ENCODE data around the gene POLR2E. TPM values are rescaled to one million over a fixed set of nuclear protein-coding genes. Genes with fewer than 3 reads are reported as not detected.

The POLR2E gene
- total and polyA plus RNA-seq, 2 of the 8 experiments (the other 6 are each of a cell fraction or from before 2014, with no cell fraction given) = 281 to 381 TPM

Other genes with a start within 250 kb of the POLR2E start
- gene ELANE, start 243.1 kb downstream of the POLR2E start, total RNA-seq (2021; fragmentation: NEBNext Ultra II Directional; extraction: Animal tissue kit (Norgen Biotek cat#: 25700)) = not detected in 2 replicates
- gene ELANE, start 243.1 kb downstream of the POLR2E start, polyA plus RNA-seq (2011; rRNA removed) = not detected in 2 replicates
- gene CFD, start 235.7 kb downstream of the POLR2E start, total RNA-seq (2021; fragmentation: NEBNext Ultra II Directional; extraction: Animal tissue kit (Norgen Biotek cat#: 25700)) = 1.7 TPM in 2 replicates
- gene CFD, start 235.7 kb downstream of the POLR2E start, polyA plus RNA-seq (2011; rRNA removed) = 2.8 and 4.6 TPM in 2 replicates
- gene MED16, start 202.2 kb downstream of the POLR2E start, total RNA-seq (2021; fragmentation: NEBNext Ultra II Directional; extraction: Animal tissue kit (Norgen Biotek cat#: 25700)) = 51.0 and 55.9 TPM in 2 replicates
- 67.2 and 134 TPM in 2 replicates for gene MED16, start 202.2 kb downstream of the POLR2E start, polyA plus RNA-seq (2011; rRNA removed)
- gene RNU6-9, start 201.9 kb downstream of the POLR2E start, total RNA-seq (2021; fragmentation: NEBNext Ultra II Directional; extraction: Animal tissue kit (Norgen Biotek cat#: 25700)) = not detected in 2 replicates
- gene RNU6-9, start 201.9 kb downstream of the POLR2E start, polyA plus RNA-seq (2011; rRNA removed) = not detected in 2 replicates
- gene R3HDM4, start 182.2 kb downstream of the POLR2E start, total RNA-seq (2021; fragmentation: NEBNext Ultra II Directional; extraction: Animal tissue kit (Norgen Biotek cat#: 25700)) = 76.1 and 76.8 TPM in 2 replicates
- gene R3HDM4, start 182.2 kb downstream of the POLR2E start, polyA plus RNA-seq (2011; rRNA removed) = 102 and 151 TPM in 2 replicates
- 2.3 and 2.6 TPM in 2 replicates for gene KISS1R, start 178.0 kb downstream of the POLR2E start, total RNA-seq (2021; fragmentation: NEBNext Ultra II Directional; extraction: Animal tissue kit (Norgen Biotek cat#: 25700))
- gene KISS1R, start 178.0 kb downstream of the POLR2E start, polyA plus RNA-seq (2011; rRNA removed) = 2.7 and 5.1 TPM in 2 replicates
- 77.4 and 78.4 TPM in 2 replicates for gene ARID3A, start 169.3 kb downstream of the POLR2E start, total RNA-seq (2021; fragmentation: NEBNext Ultra II Directional; extraction: Animal tissue kit (Norgen Biotek cat#: 25700))
- gene ARID3A, start 169.3 kb downstream of the POLR2E start, polyA plus RNA-seq (2011; rRNA removed) = 40.5 and 59.3 TPM in 2 replicates
- gene WDR18, start 111.0 kb downstream of the POLR2E start, total RNA-seq (2021; fragmentation: NEBNext Ultra II Directional; extraction: Animal tissue kit (Norgen Biotek cat#: 25700)) = 87.7 and 90.1 TPM in 2 replicates
- gene WDR18, start 111.0 kb downstream of the POLR2E start, polyA plus RNA-seq (2011; rRNA removed) = 177 and 264 TPM in 2 replicates
- gene GRIN3B, start 95.0 kb downstream of the POLR2E start, total RNA-seq (2021; fragmentation: NEBNext Ultra II Directional; extraction: Animal tissue kit (Norgen Biotek cat#: 25700)) = 0.45 and 0.63 TPM in 2 replicates
- 1.0 and 2.0 TPM in 2 replicates for gene GRIN3B, start 95.0 kb downstream of the POLR2E start, polyA plus RNA-seq (2011; rRNA removed)
- 140 and 142 TPM in 2 replicates for gene TMEM259, start 74.3 kb downstream of the POLR2E start, total RNA-seq (2021; fragmentation: NEBNext Ultra II Directional; extraction: Animal tissue kit (Norgen Biotek cat#: 25700))
- 243 and 343 TPM in 2 replicates for gene TMEM259, start 74.3 kb downstream of the POLR2E start, polyA plus RNA-seq (2011; rRNA removed)
- not detected in 2 replicates for gene RNU6-2, start 73.9 kb downstream of the POLR2E start, total RNA-seq (2021; fragmentation: NEBNext Ultra II Directional; extraction: Animal tissue kit (Norgen Biotek cat#: 25700))
- gene RNU6-2, start 73.9 kb downstream of the POLR2E start, polyA plus RNA-seq (2011; rRNA removed) = not detected in 2 replicates
- gene CNN2, start 68.8 kb downstream of the POLR2E start, total RNA-seq (2021; fragmentation: NEBNext Ultra II Directional; extraction: Animal tissue kit (Norgen Biotek cat#: 25700)) = 522 and 551 TPM in 2 replicates
- gene CNN2, start 68.8 kb downstream of the POLR2E start, polyA plus RNA-seq (2011; rRNA removed) = 189 and 349 TPM in 2 replicates
- gene ABCA7, start 55.3 kb downstream of the POLR2E start, total RNA-seq (2021; fragmentation: NEBNext Ultra II Directional; extraction: Animal tissue kit (Norgen Biotek cat#: 25700)) = 25.6 and 29.7 TPM in 2 replicates
- gene ABCA7, start 55.3 kb downstream of the POLR2E start, polyA plus RNA-seq (2011; rRNA removed) = 10.4 and 17.4 TPM in 2 replicates
- 41.8 and 43.6 TPM in 2 replicates for gene ARHGAP45, start 28.2 kb downstream of the POLR2E start, total RNA-seq (2021; fragmentation: NEBNext Ultra II Directional; extraction: Animal tissue kit (Norgen Biotek cat#: 25700))
- 31.4 and 40.2 TPM in 2 replicates for gene ARHGAP45, start 28.2 kb downstream of the POLR2E start, polyA plus RNA-seq (2011; rRNA removed)
- 342 and 355 TPM in 2 replicates for gene GPX4, start 8.6 kb upstream of the POLR2E start, total RNA-seq (2021; fragmentation: NEBNext Ultra II Directional; extraction: Animal tissue kit (Norgen Biotek cat#: 25700))
- 693 and 947 TPM in 2 replicates for gene GPX4, start 8.6 kb upstream of the POLR2E start, polyA plus RNA-seq (2011; rRNA removed)
- gene SBNO2, start 78.9 kb upstream of the POLR2E start, total RNA-seq (2021; fragmentation: NEBNext Ultra II Directional; extraction: Animal tissue kit (Norgen Biotek cat#: 25700)) = 31.4 and 37.4 TPM in 2 replicates
- 12.2 and 21.3 TPM in 2 replicates for gene SBNO2, start 78.9 kb upstream of the POLR2E start, polyA plus RNA-seq (2011; rRNA removed)
- 70.7 and 75.2 TPM in 2 replicates for gene STK11, start 110.4 kb upstream of the POLR2E start, total RNA-seq (2021; fragmentation: NEBNext Ultra II Directional; extraction: Animal tissue kit (Norgen Biotek cat#: 25700))
- gene STK11, start 110.4 kb upstream of the POLR2E start, polyA plus RNA-seq (2011; rRNA removed) = 45.3 and 71.0 TPM in 2 replicates
- gene CBARP, start 142.6 kb upstream of the POLR2E start, total RNA-seq (2021; fragmentation: NEBNext Ultra II Directional; extraction: Animal tissue kit (Norgen Biotek cat#: 25700)) = 14.7 and 18.0 TPM in 2 replicates
- 4.9 and 11.6 TPM in 2 replicates for gene CBARP, start 142.6 kb upstream of the POLR2E start, polyA plus RNA-seq (2011; rRNA removed)
- gene ATP5F1D, start 146.4 kb upstream of the POLR2E start, total RNA-seq (2021; fragmentation: NEBNext Ultra II Directional; extraction: Animal tissue kit (Norgen Biotek cat#: 25700)) = 174 and 182 TPM in 2 replicates
- gene ATP5F1D, start 146.4 kb upstream of the POLR2E start, polyA plus RNA-seq (2011; rRNA removed) = 249 and 338 TPM in 2 replicates
- gene MIDN, start 153.2 kb upstream of the POLR2E start, total RNA-seq (2021; fragmentation: NEBNext Ultra II Directional; extraction: Animal tissue kit (Norgen Biotek cat#: 25700)) = 159 and 166 TPM in 2 replicates
- gene MIDN, start 153.2 kb upstream of the POLR2E start, polyA plus RNA-seq (2011; rRNA removed) = 39.8 and 86.0 TPM in 2 replicates
- 175 TPM in 2 replicates for gene CIRBP, start 174.0 kb upstream of the POLR2E start, total RNA-seq (2021; fragmentation: NEBNext Ultra II Directional; extraction: Animal tissue kit (Norgen Biotek cat#: 25700))
- 199 and 331 TPM in 2 replicates for gene CIRBP, start 174.0 kb upstream of the POLR2E start, polyA plus RNA-seq (2011; rRNA removed)
- 44.5 and 54.6 TPM in 2 replicates for gene FAM174C, start 180.2 kb upstream of the POLR2E start, total RNA-seq (2021; fragmentation: NEBNext Ultra II Directional; extraction: Animal tissue kit (Norgen Biotek cat#: 25700))
- 125 and 159 TPM in 2 replicates for gene FAM174C, start 180.2 kb upstream of the POLR2E start, polyA plus RNA-seq (2011; rRNA removed)
- 7.0 and 10.3 TPM in 2 replicates for gene EFNA2, start 190.5 kb upstream of the POLR2E start, total RNA-seq (2021; fragmentation: NEBNext Ultra II Directional; extraction: Animal tissue kit (Norgen Biotek cat#: 25700))
- gene EFNA2, start 190.5 kb upstream of the POLR2E start, polyA plus RNA-seq (2011; rRNA removed) = 4.0 and 10.1 TPM in 2 replicates